Measurements from ENCODE around the gene SEMA7A.

DNA sequence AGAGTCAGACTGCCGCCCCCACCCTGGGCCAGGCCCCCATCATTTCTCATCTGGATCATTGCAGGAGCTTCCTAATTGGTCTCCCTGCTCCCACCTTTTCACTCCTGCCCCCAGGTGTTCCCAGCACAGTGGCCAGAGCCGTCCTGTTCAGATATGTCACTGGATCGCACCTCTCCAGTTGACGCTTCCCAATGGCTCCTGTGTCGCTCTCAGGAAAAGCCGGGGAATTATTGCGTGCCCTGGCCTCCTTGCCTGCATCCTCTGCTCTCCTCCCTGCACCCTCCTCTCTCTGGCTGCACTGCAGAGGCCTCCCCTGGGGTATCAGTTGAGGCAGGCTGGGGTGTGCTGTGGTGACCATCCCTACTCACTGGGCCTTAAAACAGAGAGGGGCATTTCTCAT, 40.9 kb downstream of the SEMA7A start:
- TF ChIP-seq, protein P1, sequence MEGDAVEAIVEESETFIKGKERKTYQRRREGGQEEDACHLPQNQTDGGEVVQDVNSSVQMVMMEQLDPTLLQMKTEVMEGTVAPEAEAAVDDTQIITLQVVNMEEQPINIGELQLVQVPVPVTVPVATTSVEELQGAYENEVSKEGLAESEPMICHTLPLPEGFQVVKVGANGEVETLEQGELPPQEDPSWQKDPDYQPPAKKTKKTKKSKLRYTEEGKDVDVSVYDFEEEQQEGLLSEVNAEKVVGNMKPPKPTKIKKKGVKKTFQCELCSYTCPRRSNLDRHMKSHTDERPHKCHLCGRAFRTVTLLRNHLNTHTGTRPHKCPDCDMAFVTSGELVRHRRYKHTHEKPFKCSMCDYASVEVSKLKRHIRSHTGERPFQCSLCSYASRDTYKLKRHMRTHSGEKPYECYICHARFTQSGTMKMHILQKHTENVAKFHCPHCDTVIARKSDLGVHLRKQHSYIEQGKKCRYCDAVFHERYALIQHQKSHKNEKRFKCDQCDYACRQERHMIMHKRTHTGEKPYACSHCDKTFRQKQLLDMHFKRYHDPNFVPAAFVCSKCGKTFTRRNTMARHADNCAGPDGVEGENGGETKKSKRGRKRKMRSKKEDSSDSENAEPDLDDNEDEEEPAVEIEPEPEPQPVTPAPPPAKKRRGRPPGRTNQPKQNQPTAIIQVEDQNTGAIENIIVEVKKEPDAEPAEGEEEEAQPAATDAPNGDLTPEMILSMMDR (IDR thresholded peaks at IDR 0.05; ENCODE audit: low read depth, low read length): no peak
- no peak for TF ChIP-seq EZH2phosphoT487 (IDR thresholded peaks at IDR 0.05; ENCODE audit: low read depth)

Measured in OCI-LY3 (cell line).